ENCODE data around the gene PSME1. TPM values are rescaled to one million over a fixed set of nuclear protein-coding genes. Genes with fewer than 3 reads are reported as not detected.
A peak's percentile ranks its signal among the peaks of the same experiment; 100 is the strongest.

The PSME1 gene
- total and polyA plus RNA-seq, 4 experiments from 2014 or later = 257 to 1,008 (median 624) TPM

DNA sequence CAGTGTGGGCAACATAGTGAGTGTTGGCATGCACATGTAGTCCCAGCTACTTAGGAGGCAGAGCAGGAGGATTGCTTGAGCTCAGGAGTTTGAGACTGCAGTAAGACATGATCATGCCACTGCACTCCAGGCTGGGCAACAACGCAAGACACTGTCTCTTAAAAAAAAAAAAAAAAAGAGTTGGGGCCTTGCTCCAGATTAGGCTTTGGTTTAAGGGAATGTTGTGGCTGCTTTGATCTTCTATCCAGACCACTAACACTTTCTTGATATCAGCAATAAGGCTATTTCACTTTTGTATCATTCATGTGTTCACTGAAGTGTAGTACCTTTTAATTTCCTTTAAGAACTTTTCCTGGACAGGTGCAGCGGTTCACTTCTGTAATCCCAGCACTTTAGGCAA, 8.3 kb upstream of the PSME1 start:
- H3K9me3 Mint-ChIP-seq = peaks cover 0 to 2% (median 0%) of the 10 kb centered on the region in 8 donors
- peak overlapping the region in 1 of 7 donors; percentile 29 for H3K27ac Mint-ChIP-seq
- intact Hi-C loops (cut with micrococcal nuclease) = no loop called here
- H3K27me3 Mint-ChIP-seq = no peaks in the 10 kb centered on the region
- Histone ChIP-seq H3K4me3 (ENCODE audit: low read length in 2 of 2) (no peak overlapping the region), H3K36me3 (ENCODE audit: insufficient read depth, low read length) (peaks cover 14% of the 10 kb centered on the region), H3K27me3 (ENCODE audit: insufficient read depth, low read length) (no peaks in the 10 kb centered on the region), H3K4me1 (ENCODE audit: insufficient read depth, low read length) (peaks cover 11% of the 10 kb centered on the region), H3K27ac (ENCODE audit: low read depth, low read length) (no peak overlapping the region), H3K9me3 (ENCODE audit: control insufficient read depth in 1 of 2, low read length in 2 of 2) (no peaks in the 10 kb centered on the region)
- ChIA-PET CTCF (ENCODE audit: partially characterized antibody) (interaction anchor here (0.9 kb wide), 1 partner anchor 11 kb away, joined by 7 read pairs; no protein-coding TSS in a partner anchor), POLR2A (ENCODE audit: partially characterized antibody) (interaction anchor here (1.1 to 16.1 kb wide), 4 partner anchors 8 to 20 kb away, joined by 3 to 347 read pairs (median 8); partner anchors contain the start of genes DCAF11, EMC9, NRL and PSME1)
- H3K4me1 Mint-ChIP-seq = peaks cover 10 to 20% (median 13%) of the 10 kb centered on the region in 4 donors
- H3K4me3 Mint-ChIP-seq = no peak overlapping the region
- H3K36me3 Mint-ChIP-seq = peaks cover 15 to 18% of the 10 kb centered on the region in 2 donors
- DNase-seq = no peak

DNA sequence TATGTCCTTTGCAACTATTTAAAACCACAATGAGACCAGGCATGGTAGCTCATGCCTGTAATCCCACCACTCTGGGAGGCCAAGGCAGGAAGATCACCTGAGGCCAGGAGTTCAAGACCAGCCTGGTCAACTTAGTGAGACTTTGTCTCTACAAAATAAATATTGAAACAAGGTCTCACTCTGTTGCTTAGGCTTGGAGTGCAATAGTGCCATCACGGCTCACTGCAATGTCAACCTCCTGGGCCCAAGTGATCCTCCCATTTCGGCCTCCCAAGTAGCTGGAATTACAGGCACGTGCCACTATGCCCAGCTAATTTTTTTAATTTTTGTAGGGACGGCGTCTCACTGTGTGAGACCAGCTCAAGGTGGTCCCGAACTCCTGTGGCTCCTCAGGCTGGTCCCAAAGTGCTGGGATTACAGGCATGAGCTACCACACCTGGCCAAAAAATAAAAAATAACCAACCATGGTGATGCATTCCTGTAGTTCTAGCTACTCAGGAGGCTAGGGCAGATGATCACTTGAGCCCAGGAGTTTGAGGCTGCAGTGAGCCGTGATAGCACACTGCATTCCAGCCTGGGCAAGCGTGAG, 6.5 kb upstream of the PSME1 start:
- peaks cover 16 to 26% (median 18%) of the 10 kb centered on the region in 4 donors for H3K4me1 Mint-ChIP-seq
- H3K27ac Mint-ChIP-seq = no peak overlapping the region
- H3K9me3 ChIP-seq (ENCODE audit: control insufficient read depth in 1 of 2, low read length in 2 of 2) = no peaks in the 10 kb centered on the region
- H3K4me3 ChIP-seq (ENCODE audit: low read length in 2 of 2) = no peak overlapping the region
- intact Hi-C loops (cut with micrococcal nuclease) = no loop called here
- H3K36me3 Mint-ChIP-seq = peaks cover 3% of the 10 kb centered on the region in 2 donors
- no peak overlapping the region for H3K27ac ChIP-seq (ENCODE audit: low read depth, low read length)
- no peaks in the 10 kb centered on the region for H3K27me3 ChIP-seq (ENCODE audit: insufficient read depth, low read length)
- ChIA-PET POLR2A (ENCODE audit: partially characterized antibody) (interaction anchor here (16.1 kb wide), 1 partner anchor 12 kb away, joined by 347 read pairs; the partner anchor contains the start of genes DCAF11 and NRL), CTCF (ENCODE audit: partially characterized antibody) (interaction anchor here (0.6 to 0.9 kb wide), 2 partner anchors 32 to 68 kb away, joined by 3 read pairs; partner anchors contain the start of gene IRF9)
- no peaks in the 10 kb centered on the region for H3K36me3 ChIP-seq (ENCODE audit: insufficient read depth, low read length)
- peaks cover 17% of the 10 kb centered on the region for H3K4me1 ChIP-seq (ENCODE audit: insufficient read depth, low read length)
- H3K9me3 Mint-ChIP-seq = peaks cover 0 to 2% (median 0%) of the 10 kb centered on the region in 8 donors
- no peaks in the 10 kb centered on the region for H3K27me3 Mint-ChIP-seq
- no peak overlapping the region for H3K4me3 Mint-ChIP-seq
- no peak for DNase-seq

GRCh38 chr14:24130380-24130716, 5.6 kb upstream of the PSME1 start, which contains the start of gene FITM1:
TSS of gene FITM1 (plus strand) at chr14:24130659. CDS start at chr14:24131564, 905 bp downstream.
- Histone ChIP-seq H3K36me3 (ENCODE audit: insufficient read depth, low read length) (no peaks in the 10 kb centered on the region), H3K4me1 (ENCODE audit: insufficient read depth, low read length) (peaks cover 21% of the 10 kb centered on the region), H3K27me3 (ENCODE audit: insufficient read depth, low read length) (no peaks in the 10 kb centered on the region), H3K4me3 (ENCODE audit: low read length in 2 of 2) (no peak within 1 kb of the TSS), H3K27ac (ENCODE audit: low read depth, low read length) (no peak within 1 kb of the TSS), H3K9me3 (ENCODE audit: control insufficient read depth in 1 of 2, low read length in 2 of 2) (no peaks in the 10 kb centered on the region)
- intact Hi-C loops (cut with micrococcal nuclease) = no loop called here
- Mint-ChIP-seq H3K36me3 (peaks cover under 1% of the 10 kb centered on the region in 2 donors), H3K27me3 (no peaks in the 10 kb centered on the region), H3K4me1 (peaks cover 18 to 30% (median 23%) of the 10 kb centered on the region in 4 donors), H3K9me3 (peaks cover 0 to 2% (median 0%) of the 10 kb centered on the region in 8 donors), H3K4me3 (peak within 1 kb of the TSS in 2 of 8 donors; percentile 10 to 48), H3K27ac (peak within 1 kb of the TSS in 6 of 7 donors; percentile 54 to 85 (median 70))
- CTCF ChIA-PET (ENCODE audit: partially characterized antibody) = interaction anchor here (0.9 kb wide), 1 partner anchor 31 kb away, joined by 3 read pairs; the partner anchor contains the start of gene IRF9
- POLR2A ChIA-PET (ENCODE audit: partially characterized antibody) = interaction anchor here (16.1 kb wide), 1 partner anchor 13 kb away, joined by 347 read pairs; the partner anchor contains the start of genes DCAF11 and NRL
- no peak for DNase-seq

GRCh38 chr14:24130717-24131548, 5.1 kb upstream of the PSME1 start:
- no peak for DNase-seq
- H3K27ac Mint-ChIP-seq = peak overlapping the region in 6 of 7 donors; percentile 22 to 79 (median 64)
- Histone ChIP-seq H3K36me3 (ENCODE audit: insufficient read depth, low read length) (no peaks in the 10 kb centered on the region), H3K9me3 (ENCODE audit: control insufficient read depth in 1 of 2, low read length in 2 of 2) (no peaks in the 10 kb centered on the region), H3K27me3 (ENCODE audit: insufficient read depth, low read length) (no peaks in the 10 kb centered on the region), H3K4me1 (ENCODE audit: insufficient read depth, low read length) (peaks cover 24% of the 10 kb centered on the region), H3K4me3 (ENCODE audit: low read length in 2 of 2) (no peak overlapping the region), H3K27ac (ENCODE audit: low read depth, low read length) (no peak overlapping the region)
- H3K4me1 Mint-ChIP-seq = peaks cover 20 to 34% (median 25%) of the 10 kb centered on the region in 4 donors
- peak overlapping the region in 2 of 8 donors; percentile 10 to 48 for H3K4me3 Mint-ChIP-seq
- ChIA-PET POLR2A (ENCODE audit: partially characterized antibody) (interaction anchor here (1.1 to 16.1 kb wide), 4 partner anchors 10 to 31 kb away, joined by 3 to 347 read pairs (median 13); partner anchors contain the start of genes DCAF11, EMC9, IRF9 and NRL), CTCF (ENCODE audit: partially characterized antibody) (interaction anchor here (1.2 to 2.1 kb wide), 2 partner anchors 22 to 73 kb away, joined by 4 to 5 read pairs; no protein-coding TSS in a partner anchor)
- peaks cover 0 to 2% of the 10 kb centered on the region in 2 donors for H3K36me3 Mint-ChIP-seq
- no peaks in the 10 kb centered on the region for H3K27me3 Mint-ChIP-seq
- peaks cover 0 to 2% (median 0%) of the 10 kb centered on the region in 8 donors for H3K9me3 Mint-ChIP-seq
- intact Hi-C loops (cut with micrococcal nuclease) = no loop called here

DNA sequence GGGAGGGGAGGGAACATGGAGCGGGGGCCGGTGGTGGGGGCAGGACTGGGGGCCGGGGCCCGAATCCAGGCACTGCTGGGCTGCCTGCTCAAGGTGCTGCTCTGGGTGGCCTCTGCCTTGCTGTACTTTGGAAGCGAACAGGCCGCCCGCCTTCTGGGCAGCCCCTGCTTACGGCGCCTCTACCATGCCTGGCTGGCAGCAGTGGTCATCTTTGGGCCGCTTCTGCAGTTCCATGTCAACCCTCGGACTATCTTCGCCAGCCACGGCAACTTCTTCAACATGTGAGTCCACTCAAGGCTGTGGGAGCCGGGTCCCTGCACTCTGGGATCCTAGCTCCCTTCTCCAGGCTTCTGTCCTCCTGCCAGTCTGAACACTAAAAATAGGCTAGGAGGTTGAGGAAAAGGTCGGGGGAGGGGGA, 4.4 kb upstream of the PSME1 start:
- Histone ChIP-seq H3K4me3 (ENCODE audit: low read length in 2 of 2) (no peak overlapping the region), H3K4me1 (ENCODE audit: insufficient read depth, low read length) (peaks cover 25% of the 10 kb centered on the region), H3K9me3 (ENCODE audit: control insufficient read depth in 1 of 2, low read length in 2 of 2) (no peaks in the 10 kb centered on the region), H3K27me3 (ENCODE audit: insufficient read depth, low read length) (no peaks in the 10 kb centered on the region), H3K27ac (ENCODE audit: low read depth, low read length) (no peak overlapping the region), H3K36me3 (ENCODE audit: insufficient read depth, low read length) (no peaks in the 10 kb centered on the region)
- Mint-ChIP-seq H3K9me3 (peaks cover 0 to 2% (median 0%) of the 10 kb centered on the region in 8 donors), H3K4me1 (peaks cover 20 to 35% (median 26%) of the 10 kb centered on the region in 4 donors), H3K36me3 (peaks cover 0 to 3% of the 10 kb centered on the region in 2 donors), H3K4me3 (peak overlapping the region in 3 of 8 donors; percentile 35 to 57 (median 51)), H3K27me3 (no peaks in the 10 kb centered on the region), H3K27ac (peak overlapping the region; percentile 84 to 96 (median 87))
- ChIA-PET POLR2A (ENCODE audit: partially characterized antibody) (interaction anchor here (0.6 to 16.1 kb wide), 6 partner anchors 10 to 322 kb away, joined by 3 to 347 read pairs (median 4); partner anchors contain the start of genes CARMIL3, DCAF11, EMC9 and IRF9), CTCF (ENCODE audit: partially characterized antibody) (interaction anchor here (1.2 to 2.6 kb wide), 3 partner anchors 16 to 74 kb away, joined by 4 to 15 read pairs (median 5); partner anchors contain the start of genes DCAF11 and NRL)
- no peak for DNase-seq
- intact Hi-C loops (cut with micrococcal nuclease) = no loop called here

DNA sequence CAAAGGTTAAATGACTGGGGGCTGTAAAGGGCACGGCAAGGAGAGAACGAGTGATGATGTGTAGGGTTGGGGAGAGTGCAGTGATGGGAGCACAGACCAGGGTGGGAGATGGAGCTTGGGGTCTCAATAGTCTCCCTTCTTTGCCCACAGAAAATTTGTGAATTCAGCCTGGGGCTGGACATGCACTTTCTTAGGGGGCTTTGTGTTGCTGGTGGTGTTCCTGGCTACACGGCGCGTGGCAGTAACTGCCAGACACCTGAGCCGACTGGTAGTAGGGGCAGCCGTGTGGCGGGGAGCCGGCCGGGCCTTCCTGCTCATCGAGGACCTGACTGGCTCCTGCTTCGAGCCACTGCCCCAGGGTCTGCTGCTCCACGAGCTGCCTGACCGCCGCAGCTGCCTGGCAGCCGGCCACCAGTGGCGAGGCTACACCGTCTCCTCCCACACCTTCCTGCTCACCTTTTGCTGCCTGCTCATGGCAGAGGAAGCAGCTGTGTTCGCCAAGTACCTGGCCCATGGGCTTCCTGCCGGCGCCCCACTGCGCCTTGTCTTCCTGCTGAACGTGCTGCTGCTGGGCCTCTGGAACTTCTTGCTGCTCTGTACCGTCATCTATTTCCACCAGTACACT, 3.8 kb upstream of the PSME1 start:
- H3K36me3 Mint-ChIP-seq = peaks cover 2 to 9% of the 10 kb centered on the region in 2 donors
- Histone ChIP-seq H3K27ac (ENCODE audit: low read depth, low read length) (peak overlapping the region; percentile 41), H3K27me3 (ENCODE audit: insufficient read depth, low read length) (no peaks in the 10 kb centered on the region), H3K9me3 (ENCODE audit: control insufficient read depth in 1 of 2, low read length in 2 of 2) (no peaks in the 10 kb centered on the region), H3K36me3 (ENCODE audit: insufficient read depth, low read length) (peaks cover 2% of the 10 kb centered on the region), H3K4me1 (ENCODE audit: insufficient read depth, low read length) (peaks cover 32% of the 10 kb centered on the region), H3K4me3 (ENCODE audit: low read length in 2 of 2) (no peak overlapping the region)
- H3K9me3 Mint-ChIP-seq = peaks cover 0 to 2% (median 0%) of the 10 kb centered on the region in 8 donors
- ChIA-PET CTCF (ENCODE audit: partially characterized antibody) (interaction anchor here (1.2 to 2.6 kb wide), 5 partner anchors 16 to 74 kb away, joined by 4 to 15 read pairs (median 4); partner anchors contain the start of genes DCAF11, IRF9 and NRL), POLR2A (ENCODE audit: partially characterized antibody) (interaction anchor here (0.6 to 16.1 kb wide), 9 partner anchors 9 to 321 kb away, joined by 3 to 347 read pairs (median 5); partner anchors contain the start of genes CARMIL3, DCAF11, EMC9 and IPO4)
- H3K4me3 Mint-ChIP-seq = peak overlapping the region; percentile 47 to 87 (median 60)
- intact Hi-C loops (cut with micrococcal nuclease) = no loop called here
- H3K27me3 Mint-ChIP-seq = no peaks in the 10 kb centered on the region
- peaks cover 25 to 41% (median 32%) of the 10 kb centered on the region in 4 donors for H3K4me1 Mint-ChIP-seq
- peak overlapping the region; percentile 85 to 96 (median 90) for H3K27ac Mint-ChIP-seq
- DNase-seq = peak in 4 of 5 donors; percentile 32 to 57 (median 34)
